ENCODE results near the gene DUSP9. TPM values are rescaled to one million over a fixed set of nuclear protein-coding genes. Genes with fewer than 3 reads are reported as not detected.

Gene DUSP9
- total and polyA plus RNA-seq, 2 donors (not counting 3 experiments of a cell fraction or from before 2014, with no cell fraction given): 0.04 TPM; not detected in 1

DNA sequence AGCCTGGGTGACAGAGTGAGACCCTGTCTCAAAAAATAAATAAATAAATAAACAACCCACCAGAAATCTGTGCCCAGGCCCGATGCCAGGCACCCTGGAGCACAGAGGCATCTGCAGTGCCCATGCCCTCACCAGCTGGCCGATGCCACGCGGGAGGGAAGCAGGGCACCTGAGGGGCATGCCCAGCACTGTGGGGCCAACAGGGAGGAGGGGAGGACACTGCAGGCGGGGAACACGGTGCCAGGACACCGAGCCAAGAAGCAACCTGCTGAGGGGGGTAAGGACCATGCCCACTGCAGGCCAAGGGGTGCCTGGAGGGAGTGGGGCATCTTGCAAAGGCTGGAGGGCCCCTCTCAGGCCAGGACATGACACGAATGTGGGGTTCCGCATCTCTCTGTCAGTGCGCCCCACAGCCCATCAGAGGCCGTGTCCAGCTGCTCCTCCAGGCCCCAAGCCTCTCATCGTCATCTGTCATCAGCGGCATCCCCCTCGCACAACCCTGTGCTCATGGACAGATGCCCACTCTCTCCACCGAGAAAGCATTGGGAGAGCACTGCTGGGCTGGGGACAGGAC lies 13.3 kb upstream of the DUSP9 start:
- no peak overlapping the region for H3K9ac ChIP-seq (replicated peaks; ENCODE audit: extremely low read depth, insufficient read depth, low read length)
- DNase-seq (ENCODE audit: low read depth, low spot score): no peak
- H3K4me1 ChIP-seq (ENCODE audit: control insufficient read depth, extremely low read depth, insufficient read depth, low read length): no peaks in the 10 kb centered on the region
- H3K79me2 ChIP-seq (ENCODE audit: control insufficient read depth, insufficient read depth, low read length): no peaks in the 10 kb centered on the region
- no peak overlapping the region for H2AFZ ChIP-seq (ENCODE audit: low read depth, low read length)
- H3K4me3 ChIP-seq (replicated peaks in 1 of 3; ENCODE audit: insufficient read depth in 1 of 3, low read depth in 1 of 3, low read length in 3 of 3): no peak overlapping the region
- H3K4me2 ChIP-seq (ENCODE audit: insufficient read depth, low read length): no peak overlapping the region
- TF ChIP-seq GATA2 (IDR thresholded peaks at IDR 0.05; ENCODE audit: insufficient read depth, insufficient read length, low read depth, low read length): no peak
- CTCF ChIA-PET: no interaction called here
- peaks cover 0 to 1% of the 10 kb centered on the region in 2 experiments for H3K27me3 ChIP-seq (ENCODE audit: control insufficient read depth in 2 of 2, insufficient read depth in 2 of 2, low read length in 2 of 2)
- no peaks in the 10 kb centered on the region for H3K9me1 ChIP-seq (replicated peaks; ENCODE audit: control insufficient read depth, extremely low read depth, insufficient read depth, low read length)
- no TSS peak for BruUV-seq (replicated peaks)
- dilution Hi-C loops (cut with MboI; ENCODE audit: extremely low pct_ligation_motif_present, low sequenced_read_pairs): no loop called here
- POLR2A ChIA-PET: no interaction called here
- no peaks in the 10 kb centered on the region for H3K9me3 ChIP-seq (replicated peaks; ENCODE audit: control insufficient read depth, insufficient read depth, low read length)
- H4K20me1 ChIP-seq (replicated peaks; ENCODE audit: control insufficient read depth, extremely low read depth, insufficient read depth, low read length): no peaks in the 10 kb centered on the region
- no peak overlapping the region for H3K27ac ChIP-seq (ENCODE audit: insufficient read depth, low read depth, low read length)
- intact Hi-C loops (cut with micrococcal nuclease): no loop called here
- FAIRE-seq: no peak
- no peaks in the 10 kb centered on the region for H3K36me3 ChIP-seq (ENCODE audit: control insufficient read depth in 2 of 2, extremely low read depth in 1 of 2, insufficient read depth in 2 of 2, low read length in 2 of 2)

DNA sequence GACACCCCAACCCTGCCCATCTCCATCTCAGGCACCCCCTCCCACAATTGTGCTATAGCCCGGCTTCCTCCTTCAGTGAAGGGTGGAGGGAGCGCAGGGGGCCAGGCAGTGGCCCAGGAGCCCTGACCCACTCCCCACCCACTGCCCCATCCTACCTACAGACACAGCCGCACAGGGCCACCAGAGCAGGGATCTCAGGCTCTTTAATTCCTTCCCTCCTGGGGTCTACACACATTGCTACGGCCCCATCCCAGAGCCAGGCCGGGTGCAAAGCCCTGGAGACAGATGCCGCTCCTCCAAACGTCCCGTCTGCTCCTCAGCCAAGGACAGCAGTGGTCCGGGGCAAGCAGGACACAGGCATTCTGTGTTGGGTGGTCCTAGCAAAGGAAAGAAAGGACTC lies 12.8 kb upstream of the DUSP9 start:
- no peak overlapping the region for H3K27ac ChIP-seq (ENCODE audit: insufficient read depth, low read depth, low read length)
- H3K4me2 ChIP-seq (ENCODE audit: insufficient read depth, low read length): no peak overlapping the region
- BruUV-seq (replicated peaks): no TSS peak
- no peak for TF ChIP-seq POLR2A (IDR thresholded peaks at IDR 0.05; ENCODE audit: low read depth, low read length)
- TF ChIP-seq, protein P1, sequence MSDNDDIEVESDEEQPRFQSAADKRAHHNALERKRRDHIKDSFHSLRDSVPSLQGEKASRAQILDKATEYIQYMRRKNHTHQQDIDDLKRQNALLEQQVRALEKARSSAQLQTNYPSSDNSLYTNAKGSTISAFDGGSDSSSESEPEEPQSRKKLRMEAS (IDR thresholded peaks at IDR 0.05; ENCODE audit: insufficient read depth, insufficient read length): no peak
- H3K36me3 ChIP-seq (ENCODE audit: control insufficient read depth in 2 of 2, extremely low read depth in 1 of 2, insufficient read depth in 2 of 2, low read length in 2 of 2): no peaks in the 10 kb centered on the region
- ChIA-PET CTCF (no interaction called here), POLR2A (no interaction called here)
- DNase-seq (ENCODE audit: low read depth, low spot score): no peak
- no peak overlapping the region for H3K4me3 ChIP-seq (replicated peaks in 1 of 3; ENCODE audit: insufficient read depth in 1 of 3, low read depth in 1 of 3, low read length in 3 of 3)
- H3K9me1 ChIP-seq (replicated peaks; ENCODE audit: control insufficient read depth, extremely low read depth, insufficient read depth, low read length): no peaks in the 10 kb centered on the region
- dilution Hi-C loops (cut with MboI; ENCODE audit: extremely low pct_ligation_motif_present, low sequenced_read_pairs): no loop called here
- peaks cover 0 to 1% of the 10 kb centered on the region in 2 experiments for H3K27me3 ChIP-seq (ENCODE audit: control insufficient read depth in 2 of 2, insufficient read depth in 2 of 2, low read length in 2 of 2)
- intact Hi-C loops (cut with micrococcal nuclease): no loop called here
- H4K20me1 ChIP-seq (replicated peaks; ENCODE audit: control insufficient read depth, extremely low read depth, insufficient read depth, low read length): no peaks in the 10 kb centered on the region
- H3K79me2 ChIP-seq (ENCODE audit: control insufficient read depth, insufficient read depth, low read length): no peaks in the 10 kb centered on the region
- no peak overlapping the region for H3K9ac ChIP-seq (replicated peaks; ENCODE audit: extremely low read depth, insufficient read depth, low read length)
- no peaks in the 10 kb centered on the region for H3K4me1 ChIP-seq (ENCODE audit: control insufficient read depth, extremely low read depth, insufficient read depth, low read length)
- no peak for FAIRE-seq
- H2AFZ ChIP-seq (ENCODE audit: low read depth, low read length): no peak overlapping the region
- H3K9me3 ChIP-seq (replicated peaks; ENCODE audit: control insufficient read depth, insufficient read depth, low read length): no peaks in the 10 kb centered on the region
